Parathyroid adenoma (tissue), 2 donors: ENCODE measurements around the gene PCSK1N.

Experiments used
- H2AFZ ChIP-seq: fragments of 300-600 bp; sonication (generic); one replicate; pipeline ENCODE4 v1.7.0; 2017; ENCODE audit warnings: antibody characterized with exemption, mild to moderate bottlenecking
- H3K27ac ChIP-seq: fragments of 300-600 bp; sonication (generic); one replicate; pipeline ENCODE4 v1.7.0; 2017
- H3K27me3 ChIP-seq: fragments of 300-600 bp; sonication (generic); one replicate; pipeline ENCODE4 v1.7.0; 2017; ENCODE audit warnings: low read length; ENCODE audit not compliant: control insufficient read depth, insufficient read depth
- H3K36me3 ChIP-seq: fragments of 300-600 bp; sonication (generic); one replicate; pipeline ENCODE4 v1.7.0; 2017; ENCODE audit warnings: low read length; ENCODE audit not compliant: control insufficient read depth, insufficient read depth
- H3K4me1 ChIP-seq: fragments of 300-600 bp; sonication (generic); one replicate; pipeline ENCODE4 v1.7.0; 2017; ENCODE audit warnings: control low read depth
- H3K4me2 ChIP-seq: fragments of 300-600 bp; sonication (generic); one replicate; pipeline ENCODE4 v1.7.0; 2017; ENCODE audit warnings: low read length
- H3K4me3 ChIP-seq: fragments of 300-600 bp; sonication (generic); one replicate; pipeline ENCODE4 v1.7.0; 2017; ENCODE audit warnings: low read depth, low read length
- H3K79me2 ChIP-seq: fragments of 300-600 bp; sonication (generic); one replicate; pipeline ENCODE4 v1.7.0; 2017; ENCODE audit warnings: control low read depth
- H3K9ac ChIP-seq: fragments of 300-600 bp; sonication (generic); one replicate; pipeline ENCODE4 v1.7.0; 2017; ENCODE audit warnings: mild to moderate bottlenecking
- H3K9me3 ChIP-seq: fragments of 300-600 bp; sonication (generic); one replicate; pipeline ENCODE4 v1.7.0; 2017; ENCODE audit warnings: low read length; ENCODE audit not compliant: control insufficient read depth
- TF ChIP-seq, protein P1 (sequence below): fragments of 300-600 bp; sonication (generic); IDR thresholded peaks from one replicate; pipeline ENCODE4 v1.7.0; 2017; ENCODE audit warnings: antibody characterized with exemption, mild to moderate bottlenecking
- donor health status: primary hyperparathyroidism.

PCSK1N gene

GRCh38 chrX:48798318-48798717 is 37.1 kb downstream of the PCSK1N start:
- H3K27ac ChIP-seq: no peak overlapping the region
- no peak overlapping the region for H3K4me2 ChIP-seq
- H3K9ac ChIP-seq: no peak overlapping the region
- H3K4me1 ChIP-seq: no peaks in the 10 kb centered on the region
- no peaks in the 10 kb centered on the region for H3K27me3 ChIP-seq
- H3K79me2 ChIP-seq: no peaks in the 10 kb centered on the region
- TF ChIP-seq, protein P1, sequence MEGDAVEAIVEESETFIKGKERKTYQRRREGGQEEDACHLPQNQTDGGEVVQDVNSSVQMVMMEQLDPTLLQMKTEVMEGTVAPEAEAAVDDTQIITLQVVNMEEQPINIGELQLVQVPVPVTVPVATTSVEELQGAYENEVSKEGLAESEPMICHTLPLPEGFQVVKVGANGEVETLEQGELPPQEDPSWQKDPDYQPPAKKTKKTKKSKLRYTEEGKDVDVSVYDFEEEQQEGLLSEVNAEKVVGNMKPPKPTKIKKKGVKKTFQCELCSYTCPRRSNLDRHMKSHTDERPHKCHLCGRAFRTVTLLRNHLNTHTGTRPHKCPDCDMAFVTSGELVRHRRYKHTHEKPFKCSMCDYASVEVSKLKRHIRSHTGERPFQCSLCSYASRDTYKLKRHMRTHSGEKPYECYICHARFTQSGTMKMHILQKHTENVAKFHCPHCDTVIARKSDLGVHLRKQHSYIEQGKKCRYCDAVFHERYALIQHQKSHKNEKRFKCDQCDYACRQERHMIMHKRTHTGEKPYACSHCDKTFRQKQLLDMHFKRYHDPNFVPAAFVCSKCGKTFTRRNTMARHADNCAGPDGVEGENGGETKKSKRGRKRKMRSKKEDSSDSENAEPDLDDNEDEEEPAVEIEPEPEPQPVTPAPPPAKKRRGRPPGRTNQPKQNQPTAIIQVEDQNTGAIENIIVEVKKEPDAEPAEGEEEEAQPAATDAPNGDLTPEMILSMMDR: no peak
- H3K36me3 ChIP-seq: no peaks in the 10 kb centered on the region
- H3K4me3 ChIP-seq: no peak overlapping the region
- H2AFZ ChIP-seq: no peak overlapping the region
- no peaks in the 10 kb centered on the region for H3K9me3 ChIP-seq

DNA sequence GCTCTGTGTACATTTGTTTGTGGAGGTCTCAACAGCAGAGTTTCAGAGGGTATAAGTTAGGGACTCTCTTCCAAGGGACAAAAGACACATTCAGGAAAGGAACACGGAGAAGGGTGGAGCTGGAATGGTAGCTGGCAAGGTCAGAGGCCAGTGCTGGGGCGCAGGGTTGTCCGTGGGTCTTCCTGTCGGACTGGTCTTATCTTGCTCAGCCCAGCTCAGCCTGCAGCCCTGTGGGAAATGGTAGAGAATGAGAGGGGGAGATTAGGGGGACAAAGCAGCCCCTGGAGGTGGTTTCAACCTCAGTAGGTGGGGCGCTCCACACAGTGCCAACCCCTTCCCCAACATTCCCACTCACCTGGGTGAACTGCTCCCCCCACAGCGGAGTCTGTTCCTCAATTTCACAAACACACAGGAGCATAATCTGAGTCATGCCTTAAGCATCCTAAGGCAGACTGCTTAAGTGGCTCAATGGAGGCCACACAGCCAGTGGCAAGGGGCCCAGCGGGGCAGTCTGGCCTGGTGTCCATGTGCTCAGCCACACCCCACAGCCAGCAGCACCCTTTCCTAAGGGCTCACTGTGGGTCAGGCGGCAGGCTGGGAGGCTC is 40.4 kb downstream of the PCSK1N start:
- Histone ChIP-seq H3K79me2 (no peaks in the 10 kb centered on the region), H3K27ac (no peak overlapping the region), H3K4me3 (no peak overlapping the region), H3K4me2 (no peak overlapping the region), H3K9me3 (no peaks in the 10 kb centered on the region), H3K4me1 (no peaks in the 10 kb centered on the region), H3K36me3 (no peaks in the 10 kb centered on the region), H3K27me3 (no peaks in the 10 kb centered on the region), H2AFZ (no peak overlapping the region), H3K9ac (no peak overlapping the region)
- TF ChIP-seq, protein P1: no peak

DNA sequence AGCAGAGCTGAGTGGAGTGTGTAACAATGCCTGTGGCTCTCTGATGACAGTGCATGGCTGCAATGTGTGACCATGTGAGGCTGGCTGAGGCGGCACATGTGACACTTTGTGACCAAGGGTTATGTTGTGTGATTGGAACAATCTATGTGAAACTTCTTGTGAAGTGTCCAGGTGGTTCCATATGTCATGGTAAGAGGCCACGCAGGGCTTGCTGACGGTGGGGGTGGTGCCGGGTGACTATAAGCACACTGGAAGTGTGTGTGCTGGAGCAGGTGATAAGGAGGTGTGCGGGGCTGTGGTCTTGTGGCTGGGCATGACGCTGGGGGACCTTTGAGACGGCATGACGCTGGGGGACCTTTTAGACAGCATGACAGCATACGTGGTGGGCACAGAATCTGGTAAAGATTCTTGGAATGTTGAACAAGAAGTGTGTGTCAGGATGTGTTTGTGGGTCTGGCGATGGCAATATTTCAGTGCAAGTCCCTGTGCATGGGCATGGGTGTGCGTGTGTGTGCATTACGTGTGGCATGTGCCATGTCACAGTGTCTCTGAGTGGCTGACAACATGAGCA is 41.0 kb downstream of the PCSK1N start:
- Histone ChIP-seq H3K4me2 (no peak overlapping the region), H2AFZ (no peak overlapping the region), H3K36me3 (no peaks in the 10 kb centered on the region), H3K27me3 (no peaks in the 10 kb centered on the region), H3K9me3 (no peaks in the 10 kb centered on the region), H3K27ac (no peak overlapping the region), H3K4me3 (no peak overlapping the region), H3K79me2 (no peaks in the 10 kb centered on the region), H3K9ac (no peak overlapping the region), H3K4me1 (no peaks in the 10 kb centered on the region)
- TF ChIP-seq, protein P1: no peak

DNA sequence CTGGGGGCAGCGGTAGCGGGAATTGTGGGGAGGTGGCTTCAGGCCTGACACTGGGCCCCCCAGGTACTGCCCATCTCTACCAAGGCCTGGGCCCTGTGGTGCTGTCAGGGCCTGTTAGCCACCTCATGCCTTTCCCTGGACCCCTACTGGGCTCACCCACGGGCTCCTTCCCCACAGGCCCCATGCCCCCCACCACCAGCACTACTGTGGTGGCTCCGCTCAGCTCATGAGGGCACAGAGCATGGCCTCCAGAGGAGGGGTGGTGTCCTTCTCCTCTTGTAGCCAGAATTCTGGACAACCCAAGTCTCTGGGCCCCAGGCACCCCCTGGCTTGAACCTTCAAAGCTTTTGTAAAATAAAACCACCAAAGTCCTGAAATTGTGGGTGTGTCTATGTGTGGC is 41.5 kb downstream of the PCSK1N start:
- no peak overlapping the region for H3K4me3 ChIP-seq
- H2AFZ ChIP-seq: no peak overlapping the region
- no peaks in the 10 kb centered on the region for H3K4me1 ChIP-seq
- no peaks in the 10 kb centered on the region for H3K79me2 ChIP-seq
- TF ChIP-seq, protein P1: no peak
- H3K27me3 ChIP-seq: no peaks in the 10 kb centered on the region
- no peak overlapping the region for H3K4me2 ChIP-seq
- H3K27ac ChIP-seq: no peak overlapping the region
- no peaks in the 10 kb centered on the region for H3K36me3 ChIP-seq
- no peak overlapping the region for H3K9ac ChIP-seq
- H3K9me3 ChIP-seq: no peaks in the 10 kb centered on the region

- Histone ChIP-seq H3K79me2 (no peaks in the 10 kb centered on the region), H3K27me3 (no peaks in the 10 kb centered on the region), H3K4me2 (no peak overlapping the region)
Measured at GRCh38 chrX:48792219-48792618, 43.2 kb downstream of the PCSK1N start.

More at GRCh38 chrX:48792219-48792618, 43.2 kb downstream of the PCSK1N start:
- Histone ChIP-seq H2AFZ (no peak overlapping the region), H3K27ac (no peak overlapping the region), H3K9me3 (no peaks in the 10 kb centered on the region), H3K9ac (no peak overlapping the region), H3K4me3 (no peak overlapping the region), H3K36me3 (no peaks in the 10 kb centered on the region), H3K4me1 (no peaks in the 10 kb centered on the region)
- TF ChIP-seq, protein P1: no peak
